Esophagus muscularis mucosa (tissue), 4 donors: ENCODE results near the gene STEEP1.

Experiments
- CTCF ChIP-seq, 3 experiments: fragments of 200-600 bp in 2 of 3; fragments of 450-650 bp in 1 of 3; sonication (generic) in 2 of 3; IDR thresholded peaks; one replicate each; pipeline ENCODE4 v1.5.1; 2017 to 2019; ENCODE audit warnings: antibody characterized with exemption in 3 of 3, mild to moderate bottlenecking in 2 of 3, moderate library complexity in 1 of 3
- EP300 ChIP-seq: sonication (generic); formaldehyde crosslinking; IDR thresholded peaks from one replicate; pipeline ENCODE4 v1.6.1; 2017; ENCODE audit warnings: antibody characterized with exemption
- POLR2A ChIP-seq: fragments of 450-650 bp; IDR thresholded peaks from one replicate; pipeline ENCODE4 v1.6.1; 2017; ENCODE audit warnings: antibody characterized with exemption, moderate library complexity, mild to moderate bottlenecking, low read depth
- POLR2AphosphoS5 ChIP-seq, 2 donors: sonication (generic); formaldehyde crosslinking; IDR thresholded peaks; one replicate each; pipeline ENCODE4 v1.6.1; 2017; ENCODE audit warnings: antibody characterized with exemption in 2 of 2

GRCh38 chrX:119605464-119606279 is 40.5 kb upstream of the STEEP1 start:
- TF ChIP-seq CTCF (IDR thresholded peaks at IDR 0.05) = no peak
- TF ChIP-seq EP300 = no peak
- no peak for TF ChIP-seq POLR2AphosphoS5 (IDR thresholded peaks at IDR 0.05)
- no peak for TF ChIP-seq POLR2A
